CD4-positive, alpha-beta memory T cell (primary cell): Measurements from ENCODE around the gene MAB21L4. TPM values are rescaled to one million over a fixed set of nuclear protein-coding genes. Genes with fewer than 3 reads are reported as not detected.

ENCODE experiments used
- CTCF ChIA-PET: fragments of 350-600 bp; sonication (Branson Sonifier 250); formaldehyde crosslinking; loops from one replicate; lab custom pipeline; 2021; ENCODE audit warnings: inconsistent platforms; ENCODE audit not compliant: partially characterized antibody; lab: Charles Lee
- POLR2A ChIA-PET: fragments of 350-600 bp; sonication (Branson Sonifier 250); formaldehyde crosslinking; loops from one replicate; lab custom pipeline; 2021; ENCODE audit not compliant: partially characterized antibody; lab: Charles Lee
- DNase-seq, 5 donors: peaks; one replicate each; pipeline versions ENCODE4 v3.0.0 to v3.0.0-alpha.2; 2020 to 2022; ENCODE audit warnings: mixed read lengths in 1 of 5
- H3K27ac ChIP-seq: one replicate; pipeline ENCODE4 v1.7.0; 2013; ENCODE audit warnings: low read depth, low read length
- H3K27me3 ChIP-seq: 2 replicates; pipeline ENCODE4 v1.7.0; 2013; ENCODE audit warnings: mild to moderate bottlenecking, low read length, moderate library complexity; ENCODE audit not compliant: insufficient read depth
- H3K36me3 ChIP-seq: 2 replicates; pipeline ENCODE4 v1.7.0; 2013; ENCODE audit warnings: mild to moderate bottlenecking, low read length, moderate library complexity; ENCODE audit not compliant: insufficient read depth
- H3K4me1 ChIP-seq: 2 replicates; pipeline ENCODE4 v1.7.0; 2013; ENCODE audit warnings: mild to moderate bottlenecking, low read length, moderate library complexity; ENCODE audit not compliant: insufficient read depth
- H3K4me3 ChIP-seq, 2 donors: one replicate each; pipeline ENCODE4 v1.7.0; 2013; ENCODE audit warnings: low read length in 2 of 2, mild to moderate bottlenecking in 1 of 2
- H3K9me3 ChIP-seq, 2 donors: one replicate each; pipeline ENCODE4 v1.7.0; 2013; ENCODE audit warnings: low read length in 2 of 2, control low read depth in 1 of 2; ENCODE audit not compliant: control insufficient read depth in 1 of 2
- H3K27ac Mint-ChIP-seq, 7 donors: one replicate each; pipeline ENCODE4 v1.8.0; 2020 to 2021; ENCODE audit warnings: mixed read lengths in 7 of 7, mild to moderate bottlenecking in 6 of 7, inconsistent platforms in 3 of 7, moderate library complexity in 3 of 7
- H3K27me3 Mint-ChIP-seq, 2 donors: one replicate each; pipeline ENCODE4 v1.8.0; 2020 to 2021; ENCODE audit warnings: mixed read lengths in 2 of 2
- H3K36me3 Mint-ChIP-seq, 2 donors: one replicate each; pipeline ENCODE4 v1.8.0; 2020 to 2021; ENCODE audit warnings: mixed read lengths in 2 of 2, inconsistent platforms in 1 of 2, mild to moderate bottlenecking in 1 of 2
- H3K4me1 Mint-ChIP-seq, 4 donors: one replicate each; pipeline ENCODE4 v1.8.0; 2020 to 2021; ENCODE audit warnings: mixed read lengths in 4 of 4, mild to moderate bottlenecking in 1 of 4
- H3K4me3 Mint-ChIP-seq, 8 donors: one replicate each; pipeline ENCODE4 v1.8.0; 2020 to 2021; ENCODE audit warnings: mixed read lengths in 8 of 8, mild to moderate bottlenecking in 7 of 8, moderate library complexity in 6 of 8, inconsistent platforms in 3 of 8
- H3K9me3 Mint-ChIP-seq, 8 donors: one replicate each; pipeline ENCODE4 v1.8.0; 2020 to 2021; ENCODE audit warnings: mixed read lengths in 8 of 8, mild to moderate bottlenecking in 5 of 8, inconsistent platforms in 3 of 8, moderate library complexity in 1 of 8
- intact Hi-C: fragments of 100-400 bp; cut with micrococcal nuclease; formaldehyde crosslinking; loops from one replicate; pipeline ENCODE4 v1.15.1; 2023
- polyA plus RNA-seq, 2 donors: library from polyadenylated mRNA; unstranded; fragments of 300-500 nt; fragmentation: Illumina TruSeq; gene quantifications; one replicate each; pipeline ENCODE4 v1.2.3, GENCODE V29; 2021
- total RNA-seq, 2 experiments: library from RNA; stranded (reverse); gene quantifications; one replicate each; pipeline ENCODE4 v1.2.3, GENCODE V29; 2021

The MAB21L4 gene
- total and polyA plus RNA-seq, 4 experiments from 2014 or later: not detected

DNA sequence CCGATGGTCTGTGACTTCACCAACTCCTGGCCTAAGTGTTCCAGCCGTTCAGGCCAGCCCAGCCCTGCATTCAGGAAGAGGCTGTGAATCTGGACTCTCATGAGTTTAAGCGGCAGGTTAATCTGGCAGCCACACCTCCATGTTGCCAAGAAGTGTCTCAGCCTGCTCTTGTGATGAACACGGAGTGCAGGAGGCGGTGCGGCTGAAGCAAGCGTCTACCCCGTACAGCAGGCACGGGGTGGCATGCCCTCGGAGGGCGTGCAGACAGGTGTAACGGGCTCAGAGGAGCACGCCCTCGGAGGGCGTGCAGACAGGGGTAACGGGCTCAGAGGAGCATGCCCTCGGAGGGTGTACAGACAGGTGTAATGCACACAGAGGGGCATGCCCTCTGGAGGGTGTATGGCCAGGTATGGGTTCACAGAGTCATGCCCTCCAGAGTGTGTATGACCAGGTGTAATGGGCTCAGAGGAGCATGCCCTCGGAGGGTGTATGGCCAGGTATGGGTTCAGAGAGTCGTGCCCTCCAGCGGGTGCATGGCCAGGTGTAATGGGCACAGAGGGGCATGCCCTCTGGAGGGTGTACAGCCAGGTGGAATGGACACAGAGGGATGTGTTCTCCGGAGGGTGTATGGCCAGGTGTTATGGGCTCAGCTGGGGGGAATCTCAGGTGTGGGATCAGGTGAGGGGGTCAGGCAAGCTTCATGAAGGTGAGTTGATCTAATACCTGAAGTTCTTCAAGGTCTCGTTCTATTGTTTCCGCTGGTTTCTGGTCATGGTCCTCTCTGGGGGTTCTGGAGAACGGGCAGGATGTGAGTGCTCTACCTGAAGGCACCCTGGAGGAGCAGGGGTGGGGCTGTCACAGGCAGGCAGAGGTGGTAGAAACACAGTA is 32.8 kb upstream of the MAB21L4 start:
- H3K27me3 Mint-ChIP-seq: peaks cover 2 to 8% of the 10 kb centered on the region in 2 donors
- peak overlapping the region in 1 of 7 donors; percentile 44 for H3K27ac Mint-ChIP-seq
- H3K36me3 Mint-ChIP-seq: no peaks in the 10 kb centered on the region
- Histone ChIP-seq H3K4me3 (no peak overlapping the region), H3K36me3 (no peaks in the 10 kb centered on the region), H3K27me3 (no peaks in the 10 kb centered on the region), H3K27ac (no peak overlapping the region), H3K9me3 (no peaks in the 10 kb centered on the region), H3K4me1 (no peaks in the 10 kb centered on the region)
- CTCF ChIA-PET: no interaction called here
- H3K4me1 Mint-ChIP-seq: no peaks in the 10 kb centered on the region
- intact Hi-C loops: no loop called here
- no peak for DNase-seq
- H3K4me3 Mint-ChIP-seq: no peak overlapping the region
- POLR2A ChIA-PET: no interaction called here
- H3K9me3 Mint-ChIP-seq: peaks cover 0 to 2% (median 0%) of the 10 kb centered on the region in 8 donors

DNA sequence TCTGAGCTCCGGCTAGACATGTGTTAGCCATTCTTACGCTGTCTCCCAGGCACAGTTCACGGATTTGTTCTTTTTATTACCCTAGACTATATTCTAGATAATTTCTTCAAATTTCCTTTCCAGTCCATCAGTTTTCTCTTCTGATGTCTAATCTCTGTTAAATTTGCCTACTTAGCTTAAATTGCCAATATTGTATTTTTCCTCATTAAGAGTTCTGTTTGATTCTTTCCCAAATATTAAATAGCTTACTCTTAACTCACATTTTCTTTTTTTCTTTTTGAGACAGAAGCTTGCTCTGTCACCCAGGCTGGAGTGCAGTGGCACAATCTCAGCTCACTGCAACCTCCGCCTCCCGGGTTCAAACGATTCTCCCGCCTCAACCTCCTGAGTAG is 31.4 kb upstream of the MAB21L4 start:
- no peak overlapping the region for H3K27ac Mint-ChIP-seq
- no peak for DNase-seq
- ChIA-PET POLR2A (no interaction called here), CTCF (no interaction called here)
- H3K36me3 Mint-ChIP-seq: no peaks in the 10 kb centered on the region
- H3K4me3 Mint-ChIP-seq: no peak overlapping the region
- peaks cover 2 to 8% of the 10 kb centered on the region in 2 donors for H3K27me3 Mint-ChIP-seq
- H3K4me1 Mint-ChIP-seq: no peaks in the 10 kb centered on the region
- H3K4me3 ChIP-seq: no peak overlapping the region
- H3K9me3 Mint-ChIP-seq: peaks cover 0 to 2% (median 0%) of the 10 kb centered on the region in 8 donors
- no peaks in the 10 kb centered on the region for H3K9me3 ChIP-seq
- intact Hi-C loops: no loop called here
- no peaks in the 10 kb centered on the region for H3K36me3 ChIP-seq
- H3K27me3 ChIP-seq: no peaks in the 10 kb centered on the region
- no peak overlapping the region for H3K27ac ChIP-seq
- no peaks in the 10 kb centered on the region for H3K4me1 ChIP-seq

DNA sequence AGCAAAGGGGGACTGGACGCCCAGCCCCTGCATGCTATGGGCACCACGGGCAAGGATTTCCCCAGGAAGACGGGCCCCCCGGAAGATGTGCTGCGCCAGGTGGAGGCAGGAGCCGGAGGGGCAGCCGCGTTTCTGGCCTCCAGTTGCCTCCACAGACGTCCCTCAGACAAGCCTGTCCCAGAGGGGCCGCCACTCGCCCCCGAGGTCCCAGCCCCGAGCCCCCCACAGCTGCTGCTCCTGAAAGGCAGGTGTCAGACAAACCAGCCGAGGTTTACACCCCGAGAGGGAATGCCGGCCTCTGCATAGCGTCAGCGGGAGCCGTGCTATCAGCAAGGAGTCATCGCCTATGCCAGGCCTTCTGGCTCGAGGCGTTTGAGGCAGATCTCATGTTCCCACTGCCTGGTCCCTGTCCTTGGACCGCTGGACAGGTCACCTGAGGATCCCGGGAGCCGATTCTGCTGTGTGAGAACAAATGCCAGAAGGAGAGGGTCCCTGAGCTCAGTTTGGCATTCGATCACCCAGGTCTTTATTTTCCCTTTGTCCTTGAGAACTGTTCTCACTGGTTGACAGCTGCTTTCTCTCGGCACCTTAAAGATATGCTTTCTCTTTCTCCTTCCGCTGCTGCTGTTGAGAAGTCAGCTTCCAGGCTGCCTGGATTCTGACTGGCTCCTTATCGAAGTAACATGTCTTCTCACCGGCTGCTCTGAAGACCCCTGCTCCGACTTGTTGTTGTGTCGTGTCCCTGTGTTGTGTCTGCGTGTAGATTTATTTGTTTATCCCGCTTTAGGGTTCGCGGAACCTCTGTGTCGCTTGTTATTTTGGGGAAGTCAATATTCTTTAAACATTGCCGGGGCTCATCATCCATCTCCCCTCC is 30.8 kb upstream of the MAB21L4 start:
- intact Hi-C loops: no loop called here
- H3K27ac ChIP-seq: no peak overlapping the region
- no peak for DNase-seq
- H3K4me3 Mint-ChIP-seq: peak overlapping the region in 1 of 8 donors; percentile 45
- H3K36me3 Mint-ChIP-seq: no peaks in the 10 kb centered on the region
- H3K27ac Mint-ChIP-seq: no peak overlapping the region
- CTCF ChIA-PET: interaction anchor here (1.1 kb wide), 1 partner anchor 12 kb away, joined by 3 read pairs; no protein-coding TSS in a partner anchor
- no peaks in the 10 kb centered on the region for H3K27me3 ChIP-seq
- no peaks in the 10 kb centered on the region for H3K4me1 Mint-ChIP-seq
- no peaks in the 10 kb centered on the region for H3K4me1 ChIP-seq
- POLR2A ChIA-PET: no interaction called here
- H3K4me3 ChIP-seq: no peak overlapping the region
- peaks cover 0 to 2% (median 0%) of the 10 kb centered on the region in 8 donors for H3K9me3 Mint-ChIP-seq
- H3K27me3 Mint-ChIP-seq: peaks cover 2 to 8% of the 10 kb centered on the region in 2 donors
- no peaks in the 10 kb centered on the region for H3K36me3 ChIP-seq
- H3K9me3 ChIP-seq: no peaks in the 10 kb centered on the region

DNA sequence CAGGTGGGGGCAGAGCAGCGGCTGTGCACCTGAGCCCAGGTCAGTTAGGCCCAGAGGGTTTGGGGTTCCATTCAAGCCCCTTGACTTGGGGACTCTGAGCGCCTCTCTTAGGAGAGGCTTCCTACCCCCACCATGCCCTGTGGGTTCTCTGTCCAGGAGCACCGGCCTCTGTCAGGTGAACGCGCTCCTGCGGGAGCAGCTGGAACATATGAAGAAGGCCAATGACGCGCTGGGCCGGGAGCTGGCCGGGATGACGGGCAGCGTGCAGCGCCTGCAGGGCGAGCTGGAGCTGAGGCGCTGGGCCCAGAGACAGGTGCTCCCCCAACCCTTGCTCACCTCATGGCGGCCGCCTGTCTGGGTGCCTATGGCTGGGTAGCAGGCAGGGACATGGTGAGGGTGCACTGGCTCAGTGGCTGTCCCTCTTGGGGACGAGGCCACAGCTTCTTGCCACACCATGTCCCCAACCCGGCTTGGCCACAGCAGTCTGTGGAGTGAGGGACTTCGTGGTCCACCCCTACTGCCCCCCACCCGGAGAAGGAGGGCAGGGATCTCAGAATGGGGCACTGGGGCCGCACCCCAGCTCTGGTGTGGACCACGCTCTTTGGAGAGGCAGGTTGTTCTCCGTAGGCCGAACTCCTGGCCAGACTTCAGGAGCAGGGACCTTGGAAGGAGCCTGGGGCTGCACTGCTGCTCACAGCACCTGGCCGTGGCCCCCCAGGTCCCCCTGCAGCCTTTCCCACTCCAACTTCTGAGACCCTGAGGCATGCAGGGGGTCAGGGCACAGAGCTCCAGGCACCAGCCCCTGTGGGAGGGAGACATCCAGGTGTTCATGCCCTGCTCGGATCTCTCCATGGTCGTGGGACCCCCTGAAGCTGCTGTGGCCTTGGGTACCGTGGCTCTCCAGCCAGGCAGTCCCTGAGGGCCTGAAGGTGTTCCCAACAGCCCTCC is 29.9 kb upstream of the MAB21L4 start:
- H3K4me1 ChIP-seq: no peaks in the 10 kb centered on the region
- intact Hi-C loops: no loop called here
- POLR2A ChIA-PET: no interaction called here
- CTCF ChIA-PET: interaction anchor here (1.1 kb wide), 1 partner anchor 11 kb away, joined by 3 read pairs; no protein-coding TSS in a partner anchor
- H3K4me3 Mint-ChIP-seq: no peak overlapping the region
- H3K36me3 Mint-ChIP-seq: no peaks in the 10 kb centered on the region
- H3K4me3 ChIP-seq: no peak overlapping the region
- no peak overlapping the region for H3K27ac Mint-ChIP-seq
- peaks cover 2 to 8% of the 10 kb centered on the region in 2 donors for H3K27me3 Mint-ChIP-seq
- peaks cover 0 to 2% (median 0%) of the 10 kb centered on the region in 8 donors for H3K9me3 Mint-ChIP-seq
- H3K36me3 ChIP-seq: no peaks in the 10 kb centered on the region
- no peaks in the 10 kb centered on the region for H3K9me3 ChIP-seq
- H3K4me1 Mint-ChIP-seq: no peaks in the 10 kb centered on the region
- peak in 1 of 5 donors; percentile 24 for DNase-seq
- no peak overlapping the region for H3K27ac ChIP-seq
- no peaks in the 10 kb centered on the region for H3K27me3 ChIP-seq

DNA sequence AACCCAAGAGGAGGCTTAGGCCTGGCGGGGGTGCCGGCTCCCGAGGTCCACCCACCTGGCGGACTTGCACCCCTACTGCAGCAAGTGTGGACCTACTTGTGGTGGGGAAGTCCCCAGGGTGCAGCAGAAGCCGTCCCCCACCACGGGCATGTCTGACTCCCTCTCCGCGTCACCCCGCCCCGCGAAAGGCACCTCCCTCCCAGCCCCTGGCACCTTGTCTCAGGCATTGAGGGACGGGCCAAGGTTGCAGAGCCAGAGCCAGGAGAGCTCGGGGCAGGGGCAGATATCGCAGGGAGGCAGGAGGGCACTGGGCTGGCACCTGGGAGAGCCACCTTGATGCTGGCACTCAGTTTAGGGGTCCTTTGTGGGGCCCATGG is 29.2 kb upstream of the MAB21L4 start:
- H3K27ac Mint-ChIP-seq: no peak overlapping the region
- Histone ChIP-seq H3K4me3 (no peak overlapping the region), H3K9me3 (no peaks in the 10 kb centered on the region), H3K4me1 (no peaks in the 10 kb centered on the region), H3K27ac (no peak overlapping the region), H3K36me3 (no peaks in the 10 kb centered on the region), H3K27me3 (no peaks in the 10 kb centered on the region)
- no peaks in the 10 kb centered on the region for H3K36me3 Mint-ChIP-seq
- H3K27me3 Mint-ChIP-seq: peaks cover 2 to 8% of the 10 kb centered on the region in 2 donors
- H3K4me3 Mint-ChIP-seq: no peak overlapping the region
- no peaks in the 10 kb centered on the region for H3K4me1 Mint-ChIP-seq
- DNase-seq: peak in 2 of 5 donors; percentile 29 to 50
- intact Hi-C loops: no loop called here
- H3K9me3 Mint-ChIP-seq: no peaks in the 10 kb centered on the region
- ChIA-PET CTCF (no interaction called here), POLR2A (no interaction called here)

DNA sequence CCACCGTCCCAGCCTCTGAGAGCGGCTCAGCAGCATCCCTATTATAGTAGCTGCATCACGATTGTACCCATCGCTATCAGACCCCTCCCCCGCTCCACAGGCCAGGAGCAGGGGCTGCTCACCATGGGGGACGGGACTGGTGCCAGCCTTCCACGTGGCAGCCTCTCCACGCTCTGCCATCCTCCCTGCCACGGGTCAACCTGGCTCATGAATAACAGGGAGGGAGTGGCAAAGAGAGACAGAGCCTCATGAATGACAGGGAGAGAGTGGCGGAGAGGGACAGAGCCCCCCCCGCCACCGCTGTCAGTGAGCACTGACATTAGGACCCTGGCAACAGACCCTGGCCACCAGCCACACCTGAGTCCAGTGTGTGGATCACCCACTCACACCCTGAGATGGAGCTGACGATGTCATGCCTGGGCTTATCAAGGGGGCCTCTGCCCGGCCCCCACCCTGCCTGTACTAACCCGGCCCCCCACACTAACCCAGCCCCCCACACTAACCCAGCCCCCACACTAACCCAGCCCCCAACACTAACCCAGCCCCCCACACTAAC is 27.1 kb upstream of the MAB21L4 start:
- Histone ChIP-seq H3K27me3 (no peaks in the 10 kb centered on the region), H3K9me3 (no peaks in the 10 kb centered on the region), H3K27ac (no peak overlapping the region), H3K4me3 (no peak overlapping the region), H3K4me1 (no peaks in the 10 kb centered on the region), H3K36me3 (no peaks in the 10 kb centered on the region)
- POLR2A ChIA-PET: no interaction called here
- H3K4me1 Mint-ChIP-seq: no peaks in the 10 kb centered on the region
- intact Hi-C loops: no loop called here
- H3K9me3 Mint-ChIP-seq: no peaks in the 10 kb centered on the region
- H3K27ac Mint-ChIP-seq: no peak overlapping the region
- no peak for DNase-seq
- H3K27me3 Mint-ChIP-seq: peaks cover 0 to 2% of the 10 kb centered on the region in 2 donors
- no peaks in the 10 kb centered on the region for H3K36me3 Mint-ChIP-seq
- no peak overlapping the region for H3K4me3 Mint-ChIP-seq
- CTCF ChIA-PET: no interaction called here
